ENCODE measurements around the gene PAX7. TPM values are rescaled to one million over a fixed set of nuclear protein-coding genes. Genes with fewer than 3 reads are reported as not detected.

The PAX7 gene
- total RNA-seq, 5 donors from 2014 or later (not counting 1 experiment from before 2014, with no cell fraction given), result not detected

GRCh38 chr1:18632783-18633421, 2.3 kb downstream of the PAX7 start:
- H3K4me1 ChIP-seq (ENCODE audit: control insufficient read depth in 1 of 2, extremely low read depth in 1 of 2, insufficient read depth in 2 of 2, low read length in 2 of 2), result peaks cover 0 to 45% of the 10 kb centered on the region in 2 experiments
- H3K36me3 ChIP-seq (ENCODE audit: control insufficient read depth in 2 of 2, extremely low read depth in 1 of 2, insufficient read depth in 1 of 2, low read length in 1 of 2), result no peaks in the 10 kb centered on the region
- peaks cover 38 to 56% (median 41%) of the 10 kb centered on the region in 3 donors for H3K4me1 Mint-ChIP-seq
- peak overlapping the region in 1 of 2 donors; percentile 50 for H3K4me3 ChIP-seq (ENCODE audit: control insufficient read depth in 1 of 2, extremely low read depth in 1 of 2, low read length in 1 of 2)
- peak overlapping the region in 1 of 3 donors; percentile 66 for H3K4me3 Mint-ChIP-seq
- peaks cover 81 to 92% of the 10 kb centered on the region in 2 donors for H3K27me3 Mint-ChIP-seq
- ATAC-seq (replicated peaks in 1 of 4) (peak in 1 of 4 experiments; percentile 17), DNase-seq (no peak)
- 8% methylated on average over 36 of the region's 48 CpGs for WGBS (ENCODE audit: insufficient coverage)
- peaks cover 26 to 98% of the 10 kb centered on the region in 2 experiments for H3K27me3 ChIP-seq (replicated peaks in 1 of 2; ENCODE audit: control insufficient read depth in 2 of 2, extremely low read depth in 1 of 2, insufficient read depth in 2 of 2, low read length in 1 of 2)
- POLR2A ChIA-PET, result no interaction called here
- H3K36me3 Mint-ChIP-seq, result no peaks in the 10 kb centered on the region
- no peaks in the 10 kb centered on the region for H3K9me3 ChIP-seq
- CTCF ChIA-PET, result no interaction called here
- H3K9me3 Mint-ChIP-seq, result no peaks in the 10 kb centered on the region
- no peak overlapping the region for H3K27ac Mint-ChIP-seq
- H3K27ac ChIP-seq (ENCODE audit: low read length), result no peak overlapping the region

GRCh38 chr1:18633422-18634155, 2.9 kb downstream of the PAX7 start:
- peaks cover 28 to 97% of the 10 kb centered on the region in 2 experiments for H3K27me3 ChIP-seq (replicated peaks in 1 of 2; ENCODE audit: control insufficient read depth in 2 of 2, extremely low read depth in 1 of 2, insufficient read depth in 2 of 2, low read length in 1 of 2)
- CTCF ChIA-PET, result no interaction called here
- H3K27ac Mint-ChIP-seq, result no peak overlapping the region

GRCh38 chr1:18634276-18634675, 3.6 kb downstream of the PAX7 start:
- Histone ChIP-seq H3K27ac (ENCODE audit: low read length) (no peak overlapping the region), H3K9me3 (no peaks in the 10 kb centered on the region), H3K36me3 (ENCODE audit: control insufficient read depth in 2 of 2, extremely low read depth in 1 of 2, insufficient read depth in 1 of 2, low read length in 1 of 2) (no peaks in the 10 kb centered on the region), H3K4me1 (ENCODE audit: control insufficient read depth in 1 of 2, extremely low read depth in 1 of 2, insufficient read depth in 2 of 2, low read length in 2 of 2) (peaks cover 0 to 45% of the 10 kb centered on the region in 2 experiments), H3K4me3 (ENCODE audit: control insufficient read depth in 1 of 2, extremely low read depth in 1 of 2, low read length in 1 of 2) (no peak overlapping the region), H3K27me3 (replicated peaks in 1 of 2; ENCODE audit: control insufficient read depth in 2 of 2, extremely low read depth in 1 of 2, insufficient read depth in 2 of 2, low read length in 1 of 2) (peaks cover 27 to 96% of the 10 kb centered on the region in 2 experiments)
- H3K4me1 Mint-ChIP-seq, result peaks cover 38 to 70% (median 41%) of the 10 kb centered on the region in 3 donors
- peaks cover 81 to 92% of the 10 kb centered on the region in 2 donors for H3K27me3 Mint-ChIP-seq
- WGBS (ENCODE audit: insufficient coverage), result 8% methylated on average over 15 of the region's 16 CpGs
- peak overlapping the region in 1 of 2 donors; percentile 27 for H3K27ac Mint-ChIP-seq
- H3K4me3 Mint-ChIP-seq, result no peak overlapping the region
- ChIA-PET POLR2A (no interaction called here), CTCF (no interaction called here)
- no peaks in the 10 kb centered on the region for H3K36me3 Mint-ChIP-seq
- DNase-seq, result no peak
- no peak for ATAC-seq (replicated peaks in 1 of 4)
- H3K9me3 Mint-ChIP-seq, result no peaks in the 10 kb centered on the region

More at GRCh38 chr1:18633422-18634155, 2.9 kb downstream of the PAX7 start:
- H3K4me1 Mint-ChIP-seq, result peaks cover 38 to 63% (median 41%) of the 10 kb centered on the region in 3 donors
- no peaks in the 10 kb centered on the region for H3K36me3 Mint-ChIP-seq
- Histone ChIP-seq H3K9me3 (no peaks in the 10 kb centered on the region), H3K27ac (ENCODE audit: low read length) (no peak overlapping the region), H3K4me3 (ENCODE audit: control insufficient read depth in 1 of 2, extremely low read depth in 1 of 2, low read length in 1 of 2) (no peak overlapping the region), H3K36me3 (ENCODE audit: control insufficient read depth in 2 of 2, extremely low read depth in 1 of 2, insufficient read depth in 1 of 2, low read length in 1 of 2) (no peaks in the 10 kb centered on the region), H3K4me1 (ENCODE audit: control insufficient read depth in 1 of 2, extremely low read depth in 1 of 2, insufficient read depth in 2 of 2, low read length in 2 of 2) (peaks cover 0 to 45% of the 10 kb centered on the region in 2 experiments)
- ATAC-seq (replicated peaks in 1 of 4) (no peak), DNase-seq (no peak)
- peaks cover 81 to 92% of the 10 kb centered on the region in 2 donors for H3K27me3 Mint-ChIP-seq
- H3K9me3 Mint-ChIP-seq, result no peaks in the 10 kb centered on the region
- 8% methylated on average over 11 of the region's 15 CpGs for WGBS (ENCODE audit: insufficient coverage)
- POLR2A ChIA-PET, result no interaction called here
- no peak overlapping the region for H3K4me3 Mint-ChIP-seq

- Histone ChIP-seq H3K4me3 (ENCODE audit: control insufficient read depth in 1 of 2, extremely low read depth in 1 of 2, low read length in 1 of 2) (no peak overlapping the region), H3K27ac (ENCODE audit: low read length) (no peak overlapping the region), H3K27me3 (replicated peaks in 1 of 2; ENCODE audit: control insufficient read depth in 2 of 2, extremely low read depth in 1 of 2, insufficient read depth in 2 of 2, low read length in 1 of 2) (peaks cover 29 to 96% of the 10 kb centered on the region in 2 experiments), H3K9me3 (no peaks in the 10 kb centered on the region), H3K36me3 (ENCODE audit: control insufficient read depth in 2 of 2, extremely low read depth in 1 of 2, insufficient read depth in 1 of 2, low read length in 1 of 2) (no peaks in the 10 kb centered on the region), H3K4me1 (ENCODE audit: control insufficient read depth in 1 of 2, extremely low read depth in 1 of 2, insufficient read depth in 2 of 2, low read length in 2 of 2) (peaks cover 0 to 45% of the 10 kb centered on the region in 2 experiments)
- no peak for ATAC-seq (replicated peaks in 1 of 4)
- DNase-seq, result no peak
- 4% methylated on average over 3 of the region's 5 CpGs for WGBS (ENCODE audit: insufficient coverage)
- no peaks in the 10 kb centered on the region for H3K36me3 Mint-ChIP-seq
- ChIA-PET POLR2A (no interaction called here), CTCF (no interaction called here)
- H3K9me3 Mint-ChIP-seq, result no peaks in the 10 kb centered on the region
- peaks cover 85 to 93% of the 10 kb centered on the region in 2 donors for H3K27me3 Mint-ChIP-seq
- H3K27ac Mint-ChIP-seq, result no peak overlapping the region
- peak overlapping the region in 2 of 3 donors; percentile 31 to 42 for H3K4me3 Mint-ChIP-seq
- peaks cover 43 to 78% (median 47%) of the 10 kb centered on the region in 3 donors for H3K4me1 Mint-ChIP-seq
These were observed 4.5 kb downstream of the PAX7 start for GRCh38 chr1:18635070-18635577.

- DNase-seq (peak in 1 of 35 experiments; percentile 20), ATAC-seq (replicated peaks in 1 of 4) (peak in 3 of 4 experiments; percentile 11 to 37 (median 26))
- Mint-ChIP-seq H3K27me3 (peaks cover 86 to 94% of the 10 kb centered on the region in 2 donors), H3K36me3 (no peaks in the 10 kb centered on the region), H3K4me3 (peak overlapping the region in 1 of 3 donors; percentile 42), H3K9me3 (no peaks in the 10 kb centered on the region), H3K4me1 (peaks cover 44 to 87% (median 47%) of the 10 kb centered on the region in 3 donors), H3K27ac (peak overlapping the region in 1 of 2 donors; percentile 23)
- H3K4me1 ChIP-seq (ENCODE audit: control insufficient read depth in 1 of 2, extremely low read depth in 1 of 2, insufficient read depth in 2 of 2, low read length in 2 of 2), result peaks cover 2 to 46% of the 10 kb centered on the region in 2 experiments
- 6% methylated on average over 35 of the region's 40 CpGs for WGBS (ENCODE audit: insufficient coverage)
- no peak overlapping the region for H3K27ac ChIP-seq (ENCODE audit: low read length)
- H3K27me3 ChIP-seq (replicated peaks in 1 of 2; ENCODE audit: control insufficient read depth in 2 of 2, extremely low read depth in 1 of 2, insufficient read depth in 2 of 2, low read length in 1 of 2), result peaks cover 35 to 95% of the 10 kb centered on the region in 2 experiments
- peak overlapping the region in 1 of 2 donors; percentile 27 for H3K4me3 ChIP-seq (ENCODE audit: control insufficient read depth in 1 of 2, extremely low read depth in 1 of 2, low read length in 1 of 2)
- no peaks in the 10 kb centered on the region for H3K9me3 ChIP-seq
- no peaks in the 10 kb centered on the region for H3K36me3 ChIP-seq (ENCODE audit: control insufficient read depth in 2 of 2, extremely low read depth in 1 of 2, insufficient read depth in 1 of 2, low read length in 1 of 2)
- CTCF ChIA-PET, result interaction anchor here in 1 of 2 donors (0.6 kb wide), 1 partner anchor 744 kb away, joined by 3 read pairs; no protein-coding TSS in a partner anchor
- POLR2A ChIA-PET, result no interaction called here
These were observed 5.4 kb downstream of the PAX7 start for GRCh38 chr1:18635891-18636595.

Data from T-cell (primary cell).